HCT116 (cell line): ENCODE data around the gene C10orf90.

ENCODE experiments used
- ATF3 ChIP-seq: IDR thresholded peaks from 2 replicates; pipeline ENCODE4 v1.6.1; 2012
- EZH2 ChIP-seq: fragments of 200-600 bp; sonication (generic); IDR thresholded peaks from 2 replicates; pipeline ENCODE4 v1.6.1; 2017; ENCODE audit warnings: antibody characterized with exemption, mixed run types
- POLR2A ChIP-seq: IDR thresholded peaks from 2 replicates; pipeline ENCODE4 v1.7.0; 2011; ENCODE audit warnings: borderline replicate concordance; ENCODE audit not compliant: insufficient read depth, insufficient read length; ENCODE audit errors: extremely low read depth
- TCF7L2 ChIP-seq: IDR thresholded peaks from 2 replicates; pipeline ENCODE4 v1.7.0; 2011; ENCODE audit warnings: borderline replicate concordance, inconsistent platforms; ENCODE audit not compliant: insufficient read depth, insufficient read length; ENCODE audit errors: extremely low read depth
- TF ChIP-seq, protein P1 (sequence below), 3 experiments: fragments of 200-600 bp in 1 of 3; sonication (generic) in 1 of 3; IDR thresholded peaks in 2 of 3; conservative IDR thresholded peaks in 1 of 3; 2 replicates each; pipeline ENCODE4 v1.5.1; 2012 to 2017; ENCODE audit warnings: low read depth in 2 of 3, low read length in 2 of 3, antibody characterized with exemption in 1 of 3, borderline replicate concordance in 1 of 3, control low read depth in 1 of 3, mild to moderate bottlenecking in 1 of 3, mixed read lengths in 1 of 3, mixed run types in 1 of 3, moderate library complexity in 1 of 3; ENCODE audit not compliant: insufficient read depth in 1 of 3

- TF ChIP-seq EZH2 (no peak), TCF7L2 (no peak), POLR2A (no peak), ATF3 (no peak)
- TF ChIP-seq, protein P1, sequence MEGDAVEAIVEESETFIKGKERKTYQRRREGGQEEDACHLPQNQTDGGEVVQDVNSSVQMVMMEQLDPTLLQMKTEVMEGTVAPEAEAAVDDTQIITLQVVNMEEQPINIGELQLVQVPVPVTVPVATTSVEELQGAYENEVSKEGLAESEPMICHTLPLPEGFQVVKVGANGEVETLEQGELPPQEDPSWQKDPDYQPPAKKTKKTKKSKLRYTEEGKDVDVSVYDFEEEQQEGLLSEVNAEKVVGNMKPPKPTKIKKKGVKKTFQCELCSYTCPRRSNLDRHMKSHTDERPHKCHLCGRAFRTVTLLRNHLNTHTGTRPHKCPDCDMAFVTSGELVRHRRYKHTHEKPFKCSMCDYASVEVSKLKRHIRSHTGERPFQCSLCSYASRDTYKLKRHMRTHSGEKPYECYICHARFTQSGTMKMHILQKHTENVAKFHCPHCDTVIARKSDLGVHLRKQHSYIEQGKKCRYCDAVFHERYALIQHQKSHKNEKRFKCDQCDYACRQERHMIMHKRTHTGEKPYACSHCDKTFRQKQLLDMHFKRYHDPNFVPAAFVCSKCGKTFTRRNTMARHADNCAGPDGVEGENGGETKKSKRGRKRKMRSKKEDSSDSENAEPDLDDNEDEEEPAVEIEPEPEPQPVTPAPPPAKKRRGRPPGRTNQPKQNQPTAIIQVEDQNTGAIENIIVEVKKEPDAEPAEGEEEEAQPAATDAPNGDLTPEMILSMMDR (IDR thresholded peaks at IDR 0.05 in 2 of 3, conservative IDR thresholded peaks at IDR 0.05 in 1 of 3; ENCODE audit: borderline replicate concordance in 1 of 3, insufficient read depth in 1 of 3, low read depth in 2 of 3, low read length in 2 of 3), result no peak
Measured at GRCh38 chr10:126525326-126525725, 145.2 kb downstream of the C10orf90 start.
